GM23338 (cell line): ENCODE data around the gene COG7. TPM values are rescaled to one million over a fixed set of nuclear protein-coding genes. Genes with fewer than 3 reads are reported as not detected.
"Not testable (repeated sequence)": the region's sequence is repeated elsewhere in the genome, so short reads cannot be mapped to it uniquely, and the experiment has no call there.

Experiments used
- ATAC-seq: fragments of 200-7000 bp; cut with Tn5 transposase; 3 replicates; pipeline ENCODE4 v1.9.1; 2020
- DNase-seq: peaks from one replicate; pipeline ENCODE4 v3.0.0-alpha.2; 2015; ENCODE audit warnings: low spot score
- H2AFZ ChIP-seq: fragments of 200-600 bp; sonication (generic); 2 replicates; pipeline ENCODE4 v1.8.0; 2016; ENCODE audit warnings: antibody characterized with exemption, mild to moderate bottlenecking, moderate library complexity
- H3F3A ChIP-seq: fragments of 200-600 bp; sonication (generic); replicated peaks from 2 replicates; pipeline ENCODE4 v1.8.0; 2017; ENCODE audit warnings: antibody characterized with exemption, mixed run types, low read depth
- H3K27ac ChIP-seq: fragments of 200-600 bp; sonication (generic); 2 replicates; pipeline ENCODE4 v1.6.1; 2016; ENCODE audit warnings: low read depth
- H3K27me3 ChIP-seq: fragments of 200-600 bp; sonication (generic); 2 replicates; pipeline ENCODE4 v1.8.0; 2016; ENCODE audit warnings: mild to moderate bottlenecking, mixed run types, moderate library complexity; ENCODE audit not compliant: insufficient read depth
- H3K36me3 ChIP-seq: fragments of 200-600 bp; sonication (generic); 2 replicates; pipeline ENCODE4 v1.8.0; 2016; ENCODE audit warnings: mild to moderate bottlenecking; ENCODE audit not compliant: insufficient read depth
- H3K4me1 ChIP-seq: fragments of 200-600 bp; sonication (generic); 2 replicates; pipeline ENCODE4 v1.8.0; 2016; ENCODE audit warnings: mild to moderate bottlenecking, moderate library complexity; ENCODE audit not compliant: insufficient read depth
- H3K4me2 ChIP-seq: fragments of 200-600 bp; sonication (generic); 2 replicates; pipeline ENCODE4 v1.7.1; 2017; ENCODE audit warnings: mixed run types
- H3K4me3 ChIP-seq: fragments of 200-600 bp; sonication (generic); 2 replicates; pipeline ENCODE4 v1.6.1; 2016; ENCODE audit warnings: mixed run types
- H3K79me2 ChIP-seq: fragments of 200-600 bp; sonication (generic); replicated peaks from 2 replicates; pipeline ENCODE4 v1.8.0; 2017; ENCODE audit warnings: mild to moderate bottlenecking; ENCODE audit not compliant: insufficient read depth
- H3K9me2 ChIP-seq: fragments of 200-600 bp; sonication (generic); 2 replicates; pipeline ENCODE4 v1.8.0; 2017; ENCODE audit not compliant: insufficient read depth
- H4K20me1 ChIP-seq: fragments of 200-600 bp; sonication (generic); replicated peaks from 2 replicates; pipeline ENCODE4 v1.8.0; 2017; ENCODE audit warnings: mild to moderate bottlenecking; ENCODE audit not compliant: insufficient read depth
- H3K27ac Mint-ChIP-seq: 2 replicates; pipeline ENCODE4 v1.8.0; 2020; ENCODE audit warnings: inconsistent platforms, mild to moderate bottlenecking, moderate library complexity, mixed read lengths
- H3K27me3 Mint-ChIP-seq: 3 replicates; pipeline ENCODE4 v1.8.0; 2022; ENCODE audit warnings: low read depth, mild to moderate bottlenecking, moderate library complexity, mixed read lengths, inconsistent platforms; ENCODE audit not compliant: insufficient read depth, poor library complexity
- H3K36me3 Mint-ChIP-seq: 3 replicates; pipeline ENCODE4 v1.8.0; 2021; ENCODE audit warnings: low read depth, mild to moderate bottlenecking, inconsistent platforms, moderate library complexity, mixed read lengths
- H3K4me1 Mint-ChIP-seq: 3 replicates; pipeline ENCODE4 v1.8.0; 2020; ENCODE audit warnings: mild to moderate bottlenecking, inconsistent platforms, mixed read lengths
- H3K4me3 Mint-ChIP-seq: 3 replicates; pipeline ENCODE4 v1.8.0; 2021; ENCODE audit warnings: moderate library complexity, mild to moderate bottlenecking, inconsistent platforms, mixed read lengths
- H3K9me3 Mint-ChIP-seq: 3 replicates; pipeline ENCODE4 v1.8.0; 2020; ENCODE audit warnings: moderate library complexity, mild to moderate bottlenecking, inconsistent platforms, mixed read lengths
- CREB1 ChIP-seq: fragments of 250-450 bp; sonication (Bioruptor Pico); IDR thresholded peaks from 2 replicates; pipeline ENCODE4 v1.5.0; 2020; ENCODE audit warnings: low read depth, mild to moderate bottlenecking, moderate library complexity
- EZH2 ChIP-seq: fragments of 200-600 bp; sonication (generic); IDR thresholded peaks from one replicate; pipeline ENCODE4 v1.8.0; 2017; ENCODE audit warnings: antibody characterized with exemption, mild to moderate bottlenecking, low read depth; ENCODE audit not compliant: unreplicated experiment
- STAT1 ChIP-seq: IDR thresholded peaks from one replicate; pipeline ENCODE4 v1.6.1; 2016; ENCODE audit warnings: antibody characterized with exemption; ENCODE audit not compliant: unreplicated experiment
- ZNF331 ChIP-seq: fragments of 250-450 bp; sonication (Bioruptor Pico); IDR thresholded peaks from 2 replicates; pipeline ENCODE4 v1.5.0; 2020; ENCODE audit warnings: low read depth, mild to moderate bottlenecking, moderate library complexity
- polyA plus RNA-seq: library from polyadenylated mRNA; unstranded; fragments of >200 nt; fragmentation: Nextera tagmentation; extraction: Ambion mirVana; gene quantifications from 2 replicates; pipeline ENCODE4 v1.2.1, GENCODE V29; 2016
- total RNA-seq: library from RNA; depleted of rRNA; stranded (reverse); fragments of >200 nt; shearing (Covaris generic); gene quantifications from 2 replicates; pipeline ENCODE4 v1.2.3, GENCODE V29; 2014
- TF ChIP-seq, protein P1 (sequence below): fragments of 250-450 bp; sonication (Bioruptor Pico); IDR thresholded peaks from 2 replicates; pipeline ENCODE4 v1.5.0; 2020; ENCODE audit warnings: mild to moderate bottlenecking, moderate library complexity
- TF ChIP-seq, protein P2 (sequence below): IDR thresholded peaks from 2 replicates; pipeline ENCODE4 v1.6.1; 2016; ENCODE audit warnings: antibody characterized with exemption
- TF ChIP-seq, protein P3 (sequence below), 2 experiments: fragments of 200-600 bp in 1 of 2; sonication (generic) in 1 of 2; conservative IDR thresholded peaks; 2 replicates each; pipeline versions ENCODE4 v1.5.1 to v1.6.1; 2016 to 2017; ENCODE audit warnings: antibody characterized with exemption in 2 of 2, low read depth in 2 of 2, mild to moderate bottlenecking in 2 of 2, moderate library complexity in 1 of 2

COG7 gene
- total and polyA plus RNA-seq, 2 experiments from 2014 or later, result 9.2 to 20.0 TPM

DNA sequence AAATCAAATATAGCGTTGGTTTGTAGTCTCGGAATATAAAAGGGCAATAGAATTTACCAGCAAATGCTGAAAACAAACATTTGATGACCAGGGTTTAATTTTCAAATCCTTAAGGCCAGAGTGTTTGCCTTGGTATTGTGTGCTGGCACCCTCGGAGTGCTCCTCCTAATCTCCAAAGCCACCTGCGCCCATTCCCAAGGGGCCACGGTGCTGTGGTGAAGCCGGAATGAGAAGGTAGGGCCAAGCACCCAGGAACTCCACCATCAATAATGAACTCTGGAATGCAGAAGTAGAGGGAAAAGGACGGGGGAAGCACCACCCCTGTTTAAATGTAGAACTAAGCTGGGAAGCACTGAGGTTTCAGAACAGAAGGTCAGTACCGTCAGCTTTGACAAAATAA, 51.9 kb downstream of the COG7 start (continued):
- TF ChIP-seq, protein P1, sequence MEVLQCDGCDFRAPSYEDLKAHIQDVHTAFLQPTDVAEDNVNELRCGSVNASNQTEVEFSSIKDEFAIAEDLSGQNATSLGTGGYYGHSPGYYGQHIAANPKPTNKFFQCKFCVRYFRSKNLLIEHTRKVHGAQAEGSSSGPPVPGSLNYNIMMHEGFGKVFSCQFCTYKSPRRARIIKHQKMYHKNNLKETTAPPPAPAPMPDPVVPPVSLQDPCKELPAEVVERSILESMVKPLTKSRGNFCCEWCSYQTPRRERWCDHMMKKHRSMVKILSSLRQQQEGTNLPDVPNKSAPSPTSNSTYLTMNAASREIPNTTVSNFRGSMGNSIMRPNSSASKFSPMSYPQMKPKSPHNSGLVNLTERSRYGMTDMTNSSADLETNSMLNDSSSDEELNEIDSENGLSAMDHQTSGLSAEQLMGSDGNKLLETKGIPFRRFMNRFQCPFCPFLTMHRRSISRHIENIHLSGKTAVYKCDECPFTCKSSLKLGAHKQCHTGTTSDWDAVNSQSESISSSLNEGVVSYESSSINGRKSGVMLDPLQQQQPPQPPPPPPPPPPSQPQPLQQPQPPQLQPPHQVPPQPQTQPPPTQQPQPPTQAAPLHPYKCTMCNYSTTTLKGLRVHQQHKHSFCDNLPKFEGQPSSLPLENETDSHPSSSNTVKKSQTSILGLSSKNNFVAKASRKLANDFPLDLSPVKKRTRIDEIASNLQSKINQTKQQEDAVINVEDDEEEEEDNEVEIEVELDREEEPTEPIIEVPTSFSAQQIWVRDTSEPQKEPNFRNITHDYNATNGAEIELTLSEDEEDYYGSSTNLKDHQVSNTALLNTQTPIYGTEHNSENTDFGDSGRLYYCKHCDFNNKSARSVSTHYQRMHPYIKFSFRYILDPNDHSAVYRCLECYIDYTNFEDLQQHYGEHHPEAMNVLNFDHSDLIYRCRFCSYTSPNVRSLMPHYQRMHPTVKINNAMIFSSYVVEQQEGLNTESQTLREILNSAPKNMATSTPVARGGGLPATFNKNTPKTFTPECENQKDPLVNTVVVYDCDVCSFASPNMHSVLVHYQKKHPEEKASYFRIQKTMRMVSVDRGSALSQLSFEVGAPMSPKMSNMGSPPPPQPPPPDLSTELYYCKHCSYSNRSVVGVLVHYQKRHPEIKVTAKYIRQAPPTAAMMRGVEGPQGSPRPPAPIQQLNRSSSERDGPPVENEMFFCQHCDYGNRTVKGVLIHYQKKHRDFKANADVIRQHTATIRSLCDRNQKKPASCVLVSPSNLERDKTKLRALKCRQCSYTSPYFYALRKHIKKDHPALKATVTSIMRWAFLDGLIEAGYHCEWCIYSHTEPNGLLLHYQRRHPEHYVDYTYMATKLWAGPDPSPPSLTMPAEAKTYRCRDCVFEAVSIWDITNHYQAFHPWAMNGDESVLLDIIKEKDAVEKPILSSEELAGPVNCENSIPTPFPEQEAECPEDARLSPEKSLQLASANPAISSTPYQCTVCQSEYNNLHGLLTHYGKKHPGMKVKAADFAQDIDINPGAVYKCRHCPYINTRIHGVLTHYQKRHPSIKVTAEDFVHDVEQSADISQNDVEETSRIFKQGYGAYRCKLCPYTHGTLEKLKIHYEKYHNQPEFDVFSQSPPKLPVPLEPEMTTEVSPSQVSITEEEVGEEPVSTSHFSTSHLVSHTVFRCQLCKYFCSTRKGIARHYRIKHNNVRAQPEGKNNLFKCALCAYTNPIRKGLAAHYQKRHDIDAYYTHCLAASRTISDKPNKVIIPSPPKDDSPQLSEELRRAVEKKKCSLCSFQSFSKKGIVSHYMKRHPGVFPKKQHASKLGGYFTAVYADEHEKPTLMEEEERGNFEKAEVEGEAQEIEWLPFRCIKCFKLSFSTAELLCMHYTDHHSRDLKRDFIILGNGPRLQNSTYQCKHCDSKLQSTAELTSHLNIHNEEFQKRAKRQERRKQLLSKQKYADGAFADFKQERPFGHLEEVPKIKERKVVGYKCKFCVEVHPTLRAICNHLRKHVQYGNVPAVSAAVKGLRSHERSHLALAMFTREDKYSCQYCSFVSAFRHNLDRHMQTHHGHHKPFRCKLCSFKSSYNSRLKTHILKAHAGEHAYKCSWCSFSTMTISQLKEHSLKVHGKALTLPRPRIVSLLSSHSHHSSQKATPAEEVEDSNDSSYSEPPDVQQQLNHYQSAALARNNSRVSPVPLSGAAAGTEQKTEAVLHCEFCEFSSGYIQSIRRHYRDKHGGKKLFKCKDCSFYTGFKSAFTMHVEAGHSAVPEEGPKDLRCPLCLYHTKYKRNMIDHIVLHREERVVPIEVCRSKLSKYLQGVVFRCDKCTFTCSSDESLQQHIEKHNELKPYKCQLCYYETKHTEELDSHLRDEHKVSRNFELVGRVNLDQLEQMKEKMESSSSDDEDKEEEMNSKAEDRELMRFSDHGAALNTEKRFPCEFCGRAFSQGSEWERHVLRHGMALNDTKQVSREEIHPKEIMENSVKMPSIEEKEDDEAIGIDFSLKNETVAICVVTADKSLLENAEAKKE (CRISPR knock-in tag), result no peak
- TF ChIP-seq ZNF331 (no peak), STAT1 (no peak), EZH2 (no peak), CREB1 (CRISPR knock-in tag) (no peak)
- TF ChIP-seq, protein P2, sequence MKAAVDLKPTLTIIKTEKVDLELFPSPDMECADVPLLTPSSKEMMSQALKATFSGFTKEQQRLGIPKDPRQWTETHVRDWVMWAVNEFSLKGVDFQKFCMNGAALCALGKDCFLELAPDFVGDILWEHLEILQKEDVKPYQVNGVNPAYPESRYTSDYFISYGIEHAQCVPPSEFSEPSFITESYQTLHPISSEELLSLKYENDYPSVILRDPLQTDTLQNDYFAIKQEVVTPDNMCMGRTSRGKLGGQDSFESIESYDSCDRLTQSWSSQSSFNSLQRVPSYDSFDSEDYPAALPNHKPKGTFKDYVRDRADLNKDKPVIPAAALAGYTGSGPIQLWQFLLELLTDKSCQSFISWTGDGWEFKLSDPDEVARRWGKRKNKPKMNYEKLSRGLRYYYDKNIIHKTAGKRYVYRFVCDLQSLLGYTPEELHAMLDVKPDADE, result no peak
- TF ChIP-seq, protein P3, sequence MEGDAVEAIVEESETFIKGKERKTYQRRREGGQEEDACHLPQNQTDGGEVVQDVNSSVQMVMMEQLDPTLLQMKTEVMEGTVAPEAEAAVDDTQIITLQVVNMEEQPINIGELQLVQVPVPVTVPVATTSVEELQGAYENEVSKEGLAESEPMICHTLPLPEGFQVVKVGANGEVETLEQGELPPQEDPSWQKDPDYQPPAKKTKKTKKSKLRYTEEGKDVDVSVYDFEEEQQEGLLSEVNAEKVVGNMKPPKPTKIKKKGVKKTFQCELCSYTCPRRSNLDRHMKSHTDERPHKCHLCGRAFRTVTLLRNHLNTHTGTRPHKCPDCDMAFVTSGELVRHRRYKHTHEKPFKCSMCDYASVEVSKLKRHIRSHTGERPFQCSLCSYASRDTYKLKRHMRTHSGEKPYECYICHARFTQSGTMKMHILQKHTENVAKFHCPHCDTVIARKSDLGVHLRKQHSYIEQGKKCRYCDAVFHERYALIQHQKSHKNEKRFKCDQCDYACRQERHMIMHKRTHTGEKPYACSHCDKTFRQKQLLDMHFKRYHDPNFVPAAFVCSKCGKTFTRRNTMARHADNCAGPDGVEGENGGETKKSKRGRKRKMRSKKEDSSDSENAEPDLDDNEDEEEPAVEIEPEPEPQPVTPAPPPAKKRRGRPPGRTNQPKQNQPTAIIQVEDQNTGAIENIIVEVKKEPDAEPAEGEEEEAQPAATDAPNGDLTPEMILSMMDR (conservative IDR thresholded peaks at IDR 0.05; ENCODE audit: low read depth in 2 of 2), result no peak

DNA sequence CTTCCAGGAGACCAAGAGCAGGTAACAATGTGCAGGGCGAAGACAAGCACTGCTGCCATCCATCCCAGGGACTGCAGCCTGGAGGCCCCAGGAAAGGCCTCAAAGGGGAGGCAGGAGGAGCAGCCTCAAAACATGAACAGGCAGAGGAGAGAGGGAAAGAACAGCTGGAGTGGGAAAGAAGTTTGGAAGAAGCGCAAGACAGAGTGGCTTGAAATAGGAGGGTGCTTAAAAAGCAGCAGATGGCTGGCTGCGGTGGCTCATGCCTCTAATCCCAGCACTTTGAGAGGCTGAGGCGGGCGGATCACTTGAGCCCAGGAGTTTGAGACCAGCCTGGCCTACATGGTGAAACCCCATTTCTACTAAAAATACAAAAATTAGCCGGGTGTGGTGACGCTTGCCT, 52.5 kb downstream of the COG7 start:
- H3K79me2 ChIP-seq, H3F3A ChIP-seq, H3K4me3 Mint-ChIP-seq, H4K20me1 ChIP-seq, H3K9me2 ChIP-seq, H2AFZ ChIP-seq, H3K27me3 Mint-ChIP-seq, H3K27me3 ChIP-seq, H3K9me3 Mint-ChIP-seq, ATAC-seq, H3K36me3 ChIP-seq, H3K27ac ChIP-seq, H3K4me3 ChIP-seq, DNase-seq: not testable (repeated sequence)
- Mint-ChIP-seq H3K27ac (peak overlapping the region; percentile 19; the same call in 1 of the 2 replicates), H3K36me3 (peaks cover 40% of the 10 kb centered on the region), H3K4me1 (peaks cover 31% of the 10 kb centered on the region)
- Histone ChIP-seq H3K4me2 (peak overlapping the region; percentile 69), H3K4me1 (peaks cover 33% of the 10 kb centered on the region)
